Inferior parietal cortex (tissue), 1 donor: ENCODE measurements around the gene FOXRED2.
"Not testable (repeated sequence)": the region's sequence is repeated elsewhere in the genome, so short reads cannot be mapped to it uniquely, and the experiment has no call there.

Experiments used
- DNase-seq: peaks from one replicate; pipeline ENCODE4 v3.0.0-alpha.2; 2016; ENCODE audit errors: extremely low spot score

Gene FOXRED2

GRCh38 chr22:36452250-36452977 lies 54.4 kb downstream of the FOXRED2 start:
- DNase-seq, result no peak

GRCh38 chr22:36450923-36451322 lies 55.9 kb downstream of the FOXRED2 start:
- DNase-seq, result not testable (repeated sequence)

GRCh38 chr22:36449596-36450175 lies 57.2 kb downstream of the FOXRED2 start:
- no peak for DNase-seq

DNA sequence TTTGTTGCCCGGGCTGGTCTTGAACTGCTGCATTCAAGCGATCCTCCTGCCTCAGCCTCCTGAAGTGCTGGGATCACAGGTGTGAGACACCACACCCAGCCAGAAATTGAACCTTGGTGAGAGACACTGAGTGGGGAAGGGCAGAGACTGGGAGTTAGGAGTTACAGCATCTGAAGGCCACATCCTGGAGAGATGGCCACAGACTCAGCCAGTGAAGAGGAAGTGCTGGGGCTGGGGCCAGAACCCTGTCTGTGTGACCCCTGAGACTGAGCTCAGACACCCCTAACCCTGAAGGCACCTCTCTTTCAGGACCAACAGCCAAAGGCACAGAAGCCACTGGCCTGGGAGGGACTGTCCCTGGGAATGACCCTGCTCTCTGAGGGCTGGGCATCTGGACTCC lies 59.2 kb downstream of the FOXRED2 start:
- DNase-seq, result no peak

DNA sequence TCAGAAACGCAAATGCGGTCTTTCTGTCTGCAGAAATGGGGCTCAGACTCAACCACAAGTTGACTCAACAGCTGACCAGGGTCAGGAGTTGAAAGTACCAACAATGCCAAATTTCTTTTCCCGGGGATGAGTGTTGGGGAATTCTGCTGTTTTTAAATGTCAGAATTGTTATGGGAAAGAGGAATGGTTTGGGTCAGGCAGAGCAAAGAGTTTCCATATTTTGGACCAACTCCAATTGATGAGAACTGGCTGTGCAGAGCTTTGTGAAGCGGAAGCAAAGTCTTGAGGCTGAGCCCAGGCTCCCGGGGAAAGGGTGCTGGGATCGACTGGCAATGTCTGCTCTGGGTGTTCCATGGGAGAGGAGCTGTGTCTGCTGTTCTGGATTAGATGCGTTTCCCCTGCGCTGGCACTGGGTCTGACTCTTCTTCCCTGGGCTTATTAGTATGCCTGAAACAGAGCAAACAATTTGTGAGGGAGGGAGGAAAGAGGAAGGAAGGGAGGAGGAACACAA lies 61.6 kb downstream of the FOXRED2 start:
- no peak for DNase-seq

DNA sequence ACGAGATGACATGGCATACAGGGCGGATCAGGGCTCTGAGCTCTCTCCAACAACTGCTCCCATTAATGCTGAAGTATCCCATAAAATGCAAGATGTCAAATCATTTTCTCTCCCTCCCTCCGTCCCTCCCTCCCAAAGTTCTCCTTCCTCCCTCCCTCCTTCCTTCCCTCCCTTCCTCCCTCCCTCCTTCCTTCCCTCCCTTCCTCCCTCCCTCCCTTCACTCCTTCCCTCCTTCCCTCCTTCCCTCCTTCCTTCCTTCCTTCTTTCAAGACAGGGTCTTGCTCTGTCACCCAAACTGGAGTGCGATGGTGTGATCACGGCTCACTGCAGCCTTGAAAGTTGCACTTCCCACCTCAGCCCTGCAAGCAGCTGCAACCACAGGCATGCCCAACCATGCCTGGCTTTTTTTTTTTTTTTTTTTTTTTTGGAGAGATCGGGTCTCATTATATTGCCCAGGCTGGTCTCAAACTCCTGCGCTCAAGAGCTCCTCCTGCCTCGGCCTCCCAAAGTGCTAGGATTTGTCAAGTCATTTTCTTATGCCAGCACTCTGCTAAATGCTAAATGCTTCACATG lies 63.6 kb downstream of the FOXRED2 start:
- DNase-seq, result no peak

GRCh38 chr22:36442506-36443197 lies 64.2 kb downstream of the FOXRED2 start:
- DNase-seq, result no peak

DNA sequence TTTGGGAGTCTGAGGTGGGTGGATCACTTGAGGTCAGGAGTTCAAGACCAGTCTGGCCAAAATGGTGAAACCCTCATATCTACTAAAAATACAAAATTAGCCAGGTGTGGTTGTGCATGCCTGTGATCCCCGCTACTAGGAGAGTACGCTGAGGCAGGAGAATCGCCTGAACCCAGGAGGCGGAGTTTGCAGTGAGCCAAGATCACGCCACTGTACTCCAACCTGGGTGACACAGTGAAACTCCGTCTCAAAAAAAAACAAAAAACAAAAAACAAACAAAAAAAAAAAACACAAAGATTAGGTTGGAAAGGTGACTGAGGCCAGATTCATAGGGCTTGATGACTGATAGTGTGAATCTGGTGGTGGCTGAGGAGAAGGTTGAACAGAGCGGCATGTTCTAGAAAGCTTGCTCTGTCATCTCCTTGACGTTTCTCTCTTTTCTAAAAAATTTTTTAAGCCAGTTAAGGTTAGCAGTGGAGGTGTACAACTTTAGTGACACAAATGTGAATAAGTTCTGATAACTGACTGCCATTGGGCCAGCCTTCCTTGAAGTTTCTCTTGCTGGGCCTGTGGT lies 66.3 kb downstream of the FOXRED2 start:
- DNase-seq, result no peak

- no peak for DNase-seq
Observed at GRCh38 chr22:36439481-36440271, 67.2 kb downstream of the FOXRED2 start.
